Cardiac atrium fibroblast (primary cell): ENCODE measurements around the gene PLK3. TPM values are rescaled to one million over a fixed set of nuclear protein-coding genes. Genes with fewer than 3 reads are reported as not detected.

Experiments used
- total RNA-seq: library from RNA; depleted of rRNA; stranded (reverse); fragments of >200 nt; gene quantifications from 2 replicates; pipeline ENCODE4 v1.2.3, GENCODE V29; 2015

PLK3 gene
- total RNA-seq, result 17.9 and 18.1 TPM in 2 replicates

DNA sequence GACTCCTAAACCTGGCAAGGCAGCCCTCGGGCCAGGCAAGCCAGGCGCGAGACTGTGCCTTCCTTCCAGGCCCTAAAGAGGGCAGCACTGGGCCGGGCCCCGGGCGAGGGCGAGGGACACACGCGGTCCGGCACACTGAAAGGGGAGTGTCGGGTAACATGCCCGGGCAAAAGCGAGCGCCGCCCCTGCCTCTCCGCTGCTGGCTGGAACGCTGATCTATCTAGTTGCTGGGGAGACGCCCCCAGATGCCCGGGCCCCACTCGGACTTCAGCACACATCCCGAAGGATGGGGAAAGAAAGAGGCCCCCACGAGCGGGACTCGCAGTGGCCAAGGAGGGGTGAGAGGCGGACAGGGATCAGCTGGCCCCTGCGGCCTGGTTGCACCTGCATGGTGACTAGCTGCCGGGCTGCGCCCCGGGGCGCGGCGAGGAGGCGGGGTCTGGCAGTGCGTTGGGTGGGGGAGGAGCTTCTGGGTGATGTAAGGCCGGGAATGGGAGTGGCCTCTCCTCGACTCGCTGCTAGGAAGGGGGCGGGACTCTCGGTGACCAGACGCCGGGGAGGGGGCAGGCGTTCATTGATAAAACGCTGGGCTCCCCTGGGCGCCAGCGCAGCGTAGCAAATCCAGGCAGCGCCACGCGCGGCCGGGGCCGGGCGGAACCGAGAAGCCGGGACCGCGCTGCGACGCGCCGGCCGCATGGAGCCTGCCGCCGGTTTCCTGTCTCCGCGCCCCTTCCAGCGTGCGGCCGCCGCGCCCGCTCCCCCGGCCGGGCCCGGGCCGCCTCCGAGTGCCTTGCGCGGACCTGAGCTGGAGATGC lies at the start of gene PLK3:
PLK3 (plus strand) TSS at position 608 of the 815 bp plus-strand sequence; CDS start at position 695, 87 bp downstream.

DNA sequence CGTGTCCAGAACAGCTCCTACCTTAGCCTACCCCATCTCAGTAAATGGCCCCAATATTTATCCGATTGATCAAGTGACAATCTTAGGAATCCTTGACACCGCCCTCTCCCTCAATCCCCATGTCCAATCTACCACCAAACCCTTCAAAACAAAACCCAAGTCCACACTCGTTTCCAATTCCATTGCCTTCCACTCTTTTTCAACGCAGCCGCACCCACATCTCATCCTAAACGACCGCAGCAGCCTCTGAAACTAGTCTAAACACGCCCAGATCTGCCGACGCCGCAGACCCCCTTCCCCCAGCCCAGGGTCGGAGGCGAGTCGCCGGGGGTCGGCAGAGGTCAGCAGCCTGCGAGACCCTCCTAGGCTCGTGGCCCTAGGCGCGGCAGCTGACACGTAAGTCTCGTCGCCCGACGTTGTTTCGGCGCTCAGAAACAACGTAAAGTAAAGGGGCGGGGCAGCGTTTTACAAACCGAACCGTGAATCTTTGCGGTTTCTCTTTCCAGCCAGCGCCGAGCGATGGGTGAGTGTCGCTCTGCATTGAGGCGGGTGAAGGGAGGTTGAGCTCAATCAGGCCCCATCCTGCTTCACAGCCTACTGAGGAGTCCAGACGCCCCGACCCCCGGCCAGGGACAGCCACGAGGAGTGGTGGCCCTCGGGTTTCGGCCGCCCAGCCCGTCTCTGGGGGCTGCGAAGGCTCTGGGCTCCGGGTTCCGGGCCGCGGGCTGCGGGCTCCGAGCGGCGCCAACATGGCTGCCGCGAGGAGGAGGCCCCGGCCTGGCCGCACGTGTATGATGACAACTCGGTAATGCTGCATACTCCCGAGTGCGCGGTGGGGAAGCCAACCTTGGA lies 24.9 kb upstream of the PLK3 start, which contains the start of gene RPS8:
RPS8 (plus strand) TSS at position 463 of the 852 bp plus-strand sequence; CDS start at position 520, 57 bp downstream.

DNA sequence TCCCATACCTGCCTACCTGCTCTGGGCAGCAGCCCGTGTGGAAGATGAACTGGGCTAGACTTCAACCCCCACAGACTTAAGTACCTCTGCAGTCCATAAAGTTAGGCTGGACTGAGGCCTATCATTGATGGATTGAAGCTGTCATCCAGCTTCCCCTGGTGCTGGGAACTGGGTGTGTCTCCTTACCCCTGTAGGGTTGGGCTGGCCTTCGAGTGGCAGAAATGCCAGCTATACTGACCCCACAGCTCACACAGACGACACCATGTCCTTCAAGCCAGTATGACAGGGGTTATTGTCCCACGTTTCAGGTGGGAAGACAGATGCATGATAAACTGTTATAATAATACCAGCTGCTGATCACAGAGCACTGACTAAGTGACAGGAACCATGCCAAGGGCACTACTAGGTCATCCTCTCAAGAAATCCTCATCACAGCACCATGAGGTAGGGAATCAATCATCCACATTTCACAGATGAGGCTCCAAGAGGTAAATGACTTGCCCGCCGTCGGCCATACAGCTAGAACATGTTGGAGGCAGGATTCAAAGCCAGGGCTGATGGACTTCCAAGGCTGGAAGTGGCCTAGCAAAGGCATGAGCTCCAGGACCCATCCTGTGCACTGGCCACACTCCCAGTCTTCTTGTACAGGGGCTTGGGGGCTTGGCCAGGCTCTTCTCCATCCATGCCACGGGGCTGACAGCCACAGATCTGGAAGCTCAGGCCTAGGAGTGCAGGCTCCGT lies 11.9 kb upstream of the PLK3 start, which contains the start of gene BEST4:
BEST4 (minus strand) TSS at position 51 of the 741 bp plus-strand sequence. CDS start 465 bp downstream, outside the sequence.

DNA sequence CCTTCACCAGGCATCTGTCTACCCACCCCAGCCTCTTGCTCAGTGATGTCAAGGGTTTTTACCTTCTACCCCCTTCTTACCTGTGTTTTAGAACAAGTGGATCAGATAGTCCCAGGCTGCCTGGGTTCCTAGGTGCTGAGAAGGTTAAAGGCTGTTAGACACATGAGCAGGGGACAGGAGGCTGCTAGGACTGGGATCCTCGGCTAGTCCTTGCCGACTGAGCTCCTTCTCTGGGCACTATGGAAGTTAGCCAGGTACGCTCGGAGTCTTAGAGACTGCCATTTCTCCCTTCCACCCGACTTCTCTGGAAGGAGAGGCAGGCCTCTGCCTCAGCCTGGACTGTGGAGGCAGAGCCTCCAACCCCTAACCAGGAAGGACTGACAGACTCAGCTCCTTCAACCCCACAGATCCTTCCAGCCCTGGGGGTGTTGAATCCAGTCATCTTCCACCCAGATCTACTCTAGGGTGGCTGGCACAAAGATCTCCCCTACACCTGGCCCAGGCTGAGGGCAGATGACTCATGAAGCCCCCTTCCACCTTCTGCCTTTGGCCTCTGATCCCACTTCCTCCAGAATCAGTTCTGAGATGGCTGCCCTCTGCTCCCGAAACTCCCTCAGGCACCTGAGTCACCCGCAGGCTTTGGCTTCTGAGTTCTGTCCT lies 6.7 kb downstream of the PLK3 start, which contains the start of gene DYNLT4:
DYNLT4 (minus strand) TSS at position 648 of the 660 bp plus-strand sequence. CDS start 683 bp downstream, outside the sequence.

DNA sequence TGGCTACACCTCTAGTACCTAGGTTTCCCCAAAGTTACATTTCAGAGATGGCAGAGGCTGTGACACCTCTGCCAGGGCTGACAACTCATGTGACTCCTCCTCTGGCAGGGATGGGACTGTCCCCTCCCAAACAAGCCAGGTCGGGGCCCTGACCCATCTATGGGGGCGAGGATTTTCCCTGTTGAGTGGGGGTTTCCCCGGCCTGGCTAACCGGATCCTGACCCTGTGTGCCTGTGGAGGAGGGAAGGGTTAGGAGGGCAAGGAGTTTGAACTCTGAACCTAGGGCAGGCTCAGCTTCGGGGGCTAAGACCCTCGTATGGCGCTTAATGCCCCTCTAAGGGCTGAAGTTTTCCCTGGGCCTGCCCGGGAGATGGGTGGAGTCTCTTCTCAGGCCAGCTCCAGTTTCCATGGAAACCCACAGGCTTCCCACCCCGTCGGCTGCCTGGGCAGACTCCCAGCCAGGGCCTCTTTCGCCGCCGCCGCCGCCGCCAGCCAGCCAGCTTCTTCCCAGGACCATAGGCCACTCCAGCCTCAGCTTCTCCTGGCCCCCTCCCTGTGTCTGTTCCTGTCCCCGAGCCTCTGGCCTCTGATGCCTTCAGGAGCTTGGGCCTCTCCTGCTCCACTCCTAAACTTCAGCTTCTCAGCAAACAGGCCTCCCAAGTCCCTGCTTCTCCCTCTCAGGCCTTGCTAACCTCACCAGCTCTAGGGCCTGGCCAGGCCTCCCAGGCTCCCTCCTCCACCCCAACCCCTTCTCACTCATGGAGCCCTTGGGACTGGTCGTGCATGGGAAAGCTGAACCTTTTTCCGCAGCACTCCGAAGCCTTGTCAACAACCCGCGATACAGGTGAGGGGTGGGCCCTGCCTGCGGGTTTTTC lies 8.1 kb downstream of the PLK3 start, which contains the start of gene BTBD19:
BTBD19 (plus strand) TSS at position 461 of the 875 bp plus-strand sequence; CDS start at position 759, 298 bp downstream.

DNA sequence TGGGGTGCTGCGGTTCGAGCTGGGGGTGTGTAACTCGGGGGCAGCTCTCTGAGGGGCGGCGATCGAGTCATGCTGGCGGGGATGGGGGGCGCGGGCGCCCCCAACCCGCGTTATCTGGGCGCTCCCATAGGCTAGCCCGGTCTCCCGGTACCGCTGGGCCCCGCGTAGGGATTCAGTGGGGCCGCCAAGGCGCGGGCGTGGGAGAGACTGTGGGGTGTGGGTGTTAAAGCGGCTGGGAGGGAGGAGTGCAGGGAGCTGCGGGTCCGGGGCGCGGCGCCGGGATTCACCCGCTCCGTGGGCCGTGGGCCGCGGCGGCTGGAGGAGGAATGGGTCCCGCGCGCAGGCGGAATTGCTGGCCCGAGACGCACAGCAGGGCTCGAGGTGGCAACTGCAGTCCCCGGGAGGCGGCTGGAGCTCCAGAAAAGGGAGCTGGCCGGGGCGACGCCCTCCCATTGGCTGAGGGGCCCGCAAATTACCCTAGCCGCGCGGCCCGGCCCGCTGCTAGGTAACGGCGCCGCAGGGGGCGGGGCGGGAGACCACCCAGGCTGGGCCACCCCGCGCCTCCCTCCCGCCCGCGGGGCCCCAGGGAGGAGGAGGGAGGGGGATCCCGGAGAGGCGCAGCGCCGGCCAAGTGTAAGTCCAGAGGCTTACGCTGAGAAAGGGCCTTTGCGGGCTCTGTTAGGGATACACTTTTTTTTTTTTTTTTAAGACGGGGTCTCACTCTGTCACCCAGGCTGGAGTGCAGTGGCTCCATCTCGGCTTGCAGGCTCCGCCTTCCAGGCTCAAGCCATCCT lies 42.9 kb downstream of the PLK3 start, which contains the start of gene PTCH2:
PTCH2 (minus strand) TSS at position 392 of the 794 bp plus-strand sequence; CDS start at position 71, 321 bp downstream.

Other genes starting within 250 kb of the PLK3 start
- gene TMEM53, start 125.9 kb upstream of the PLK3 start, total RNA-seq, result 3.9 and 8.1 TPM in 2 replicates
- not detected in 2 replicates for gene ARMH1, start 125.7 kb upstream of the PLK3 start, total RNA-seq
- not detected in 2 replicates for gene RNU5D-1, start 69.2 kb upstream of the PLK3 start, total RNA-seq
- gene KIF2C, start 60.5 kb upstream of the PLK3 start, total RNA-seq, result 6.1 and 10.4 TPM in 2 replicates
- gene RPS8, start 24.8 kb upstream of the PLK3 start, total RNA-seq, result 2,598 and 3,490 TPM in 2 replicates
- gene BEST4, start 12.2 kb upstream of the PLK3 start, total RNA-seq, result not detected in 2 replicates
- 0.16 TPM in 1 of 2 replicates, not detected in the other for gene DYNLT4, start 7.0 kb downstream of the PLK3 start, total RNA-seq
- 2.7 and 6.2 TPM in 2 replicates for gene BTBD19, start 8.1 kb downstream of the PLK3 start, total RNA-seq
- 0.18 TPM in 1 of 2 replicates, not detected in the other for gene PTCH2, start 42.9 kb downstream of the PLK3 start, total RNA-seq
- gene EIF2B3, start 186.2 kb downstream of the PLK3 start, total RNA-seq, result 20.9 and 32.4 TPM in 2 replicates
- gene HECTD3, start 210.9 kb downstream of the PLK3 start, total RNA-seq, result 23.0 and 26.5 TPM in 2 replicates
- gene UROD, start 211.9 kb downstream of the PLK3 start, total RNA-seq, result 119 TPM in 2 replicates